Measurements from ENCODE around the gene PITPNM2.

Gene PITPNM2

GRCh38 chr12:123151457-123152454 lies 866 bp upstream of the PITPNM2 start:
- TF ChIP-seq CTCF (IDR thresholded peaks at IDR 0.05) (no peak), ZFX (IDR thresholded peaks at IDR 0.05; ENCODE audit: borderline replicate concordance) (no peak)
- peak overlapping the region; percentile 43 for H3K27ac ChIP-seq

GRCh38 chr12:123150275-123150743 lies 581 bp downstream of the PITPNM2 start:
- TF ChIP-seq ZFX (IDR thresholded peaks at IDR 0.05; ENCODE audit: borderline replicate concordance) (no peak), CTCF (IDR thresholded peaks at IDR 0.05) (no peak)
- H3K27ac ChIP-seq = peak overlapping the region; percentile 43

GRCh38 chr12:123149501-123150274 lies 1.2 kb downstream of the PITPNM2 start:
- no peak overlapping the region for H3K27ac ChIP-seq
- no peak for TF ChIP-seq CTCF (IDR thresholded peaks at IDR 0.05)
- TF ChIP-seq ZFX (IDR thresholded peaks at IDR 0.05; ENCODE audit: borderline replicate concordance) = no peak

- H3K27ac ChIP-seq = no peak overlapping the region
- TF ChIP-seq CTCF (IDR thresholded peaks at IDR 0.05) (no peak), ZFX (IDR thresholded peaks at IDR 0.05; ENCODE audit: borderline replicate concordance) (no peak)
Observed at GRCh38 chr12:123149088-123149487, 1.8 kb downstream of the PITPNM2 start.

- H3K27ac ChIP-seq = no peak overlapping the region
- TF ChIP-seq ZFX (IDR thresholded peaks at IDR 0.05; ENCODE audit: borderline replicate concordance) (no peak), CTCF (IDR thresholded peaks at IDR 0.05) (no peak)
Observed at GRCh38 chr12:123148655-123149054, 2.2 kb downstream of the PITPNM2 start.

- TF ChIP-seq CTCF (IDR thresholded peaks at IDR 0.05) = no peak
- no peak for TF ChIP-seq ZFX (IDR thresholded peaks at IDR 0.05; ENCODE audit: borderline replicate concordance)
- no peak overlapping the region for H3K27ac ChIP-seq
Observed at GRCh38 chr12:123148223-123148622, 2.7 kb downstream of the PITPNM2 start.
